ENCODE data around the gene USP33. TPM values are rescaled to one million over a fixed set of nuclear protein-coding genes. Genes with fewer than 3 reads are reported as not detected.

The USP33 gene
- total and polyA plus RNA-seq, 9 of the 15 experiments (the other 6 are each of a cell fraction or from before 2014, with no cell fraction given), result 22.4 to 83.5 (median 44.7) TPM

DNA sequence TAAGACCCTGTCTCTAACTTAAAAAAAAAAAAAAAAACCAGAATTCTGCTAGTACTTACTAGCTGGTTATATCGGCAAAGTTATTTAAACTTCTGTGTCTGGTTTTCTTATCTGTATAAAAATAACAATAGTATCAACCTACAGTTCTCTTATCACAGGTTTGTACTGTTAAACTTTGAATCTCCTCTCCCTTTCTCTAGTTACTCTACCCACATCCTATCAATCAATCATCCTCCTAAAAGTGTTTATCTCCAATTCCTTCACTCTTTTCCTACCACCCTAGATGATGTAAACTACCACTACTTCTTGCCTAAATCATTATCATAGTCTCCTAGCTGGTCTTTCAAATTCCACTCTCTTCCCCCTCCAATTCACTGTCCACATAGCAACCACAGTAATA is 27.6 kb downstream of the USP33 start:
- H3K4me2 ChIP-seq (ENCODE audit: insufficient read depth, low read length), result no peak overlapping the region
- no TSS peak for BruUV-seq (replicated peaks)
- POLR2A ChIA-PET, result interaction anchor here (0.6 kb wide), 3 partner anchors 13 to 420 kb away, joined by 3 to 4 read pairs (median 3); no protein-coding TSS in a partner anchor
- in situ Hi-C loops (cut with MboI), result no loop called here
- no peak overlapping the region for H2AFZ ChIP-seq (ENCODE audit: low read depth, low read length)
- peak; percentile 24 for ATAC-seq
- H3K9me3 ChIP-seq (replicated peaks; ENCODE audit: control insufficient read depth, insufficient read depth, low read depth, low read length), result no peaks in the 10 kb centered on the region
- CTCF ChIA-PET (ENCODE audit: low intra/inter-chr PET ratio), result no interaction called here
- DNase-seq (ENCODE audit: extremely low read depth in 1 of 4, low spot score in 3 of 4), result no peak
- no peak overlapping the region for H3K9ac ChIP-seq (ENCODE audit: insufficient read depth in 1 of 2, low read depth in 2 of 2, low read length in 2 of 2)
- H3K36me3 ChIP-seq (ENCODE audit: control insufficient read depth, insufficient read depth, low read length), result peaks cover 41% of the 10 kb centered on the region
- H3K79me2 ChIP-seq (ENCODE audit: control insufficient read depth, insufficient read depth, low read length), result no peaks in the 10 kb centered on the region
- H4K20me1 ChIP-seq (replicated peaks; ENCODE audit: control insufficient read depth, insufficient read depth, low read length), result no peaks in the 10 kb centered on the region; the same call in 1 of the 2 replicates
- H3K4me1 ChIP-seq (replicated peaks in 1 of 2; ENCODE audit: control insufficient read depth in 2 of 2, insufficient read depth in 2 of 2, low read length in 2 of 2), result peaks cover 10 to 11% of the 10 kb centered on the region in 2 experiments; a peak in 4 of 5 replicates
- 14% methylated on average over 1 of the region's 1 CpG for WGBS (ENCODE audit: insufficient coverage, low coverage, missing lambda C conversion rate)
- H3K4me3 ChIP-seq, result no peak overlapping the region
- no peak for FAIRE-seq
- H3K9me1 ChIP-seq (ENCODE audit: control insufficient read depth, insufficient read depth, low read length), result no peaks in the 10 kb centered on the region
- intact Hi-C loops (cut with micrococcal nuclease), result no loop called here
- no peaks in the 10 kb centered on the region for H3K27me3 ChIP-seq (ENCODE audit: control insufficient read depth in 2 of 2, insufficient read depth in 2 of 2, low read length in 2 of 2)
- H3K27ac ChIP-seq (ENCODE audit: extremely low read depth, low read depth, low read length), result no peak overlapping the region
- TF ChIP-seq, protein P1, sequence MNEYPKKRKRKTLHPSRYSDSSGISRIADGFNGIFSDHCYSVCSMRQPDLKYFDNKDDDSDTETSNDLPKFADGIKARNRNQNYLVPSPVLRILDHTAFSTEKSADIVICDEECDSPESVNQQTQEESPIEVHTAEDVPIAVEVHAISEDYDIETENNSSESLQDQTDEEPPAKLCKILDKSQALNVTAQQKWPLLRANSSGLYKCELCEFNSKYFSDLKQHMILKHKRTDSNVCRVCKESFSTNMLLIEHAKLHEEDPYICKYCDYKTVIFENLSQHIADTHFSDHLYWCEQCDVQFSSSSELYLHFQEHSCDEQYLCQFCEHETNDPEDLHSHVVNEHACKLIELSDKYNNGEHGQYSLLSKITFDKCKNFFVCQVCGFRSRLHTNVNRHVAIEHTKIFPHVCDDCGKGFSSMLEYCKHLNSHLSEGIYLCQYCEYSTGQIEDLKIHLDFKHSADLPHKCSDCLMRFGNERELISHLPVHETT (CRISPR knock-in tag; conservative IDR thresholded peaks at IDR 0.05 in 1 of 2, IDR thresholded peaks at IDR 0.05 in 1 of 2), result no peak
- peak; percentile 35; the same call in 1 of the 2 replicates for TF ChIP-seq TCF3 (CRISPR knock-in tag; IDR thresholded peaks at IDR 0.05)
- TF ChIP-seq RB1 (IDR thresholded peaks at IDR 0.05; ENCODE audit: low read depth), result no peak
- TF ChIP-seq ZKSCAN8 (CRISPR knock-in tag; IDR thresholded peaks at IDR 0.05), result no peak
- no peak for TF ChIP-seq ZNF174 (CRISPR knock-in tag; IDR thresholded peaks at IDR 0.05)
- no peak for TF ChIP-seq NFXL1 (CRISPR knock-in tag; IDR thresholded peaks at IDR 0.05)
- no peak for TF ChIP-seq LEF1 (IDR thresholded peaks at IDR 0.05)
- no peak for TF ChIP-seq CHD7 (IDR thresholded peaks at IDR 0.05; ENCODE audit: low read depth, low read length)
- TF ChIP-seq HNRNPL (IDR thresholded peaks at IDR 0.05; ENCODE audit: low read depth, low read length), result no peak
- TF ChIP-seq NR4A1 (CRISPR knock-in tag; IDR thresholded peaks at IDR 0.05), result no peak
- TF ChIP-seq NR4A1 (tag; IDR thresholded peaks at IDR 0.05), result no peak
